HL-60 (cell line): ENCODE data around the gene SUGT1.

Source experiments
- POLR2AphosphoS5 ChIP-seq: IDR thresholded peaks from 2 replicates; pipeline ENCODE4 v1.6.1; 2012; ENCODE audit warnings: low read depth
- TF ChIP-seq, protein P1 (sequence below): IDR thresholded peaks from one replicate; pipeline ENCODE4 v1.5.1; 2011; ENCODE audit warnings: low read length, control low read depth, inconsistent platforms; ENCODE audit not compliant: insufficient read depth
- TF ChIP-seq, protein P2 (sequence below): IDR thresholded peaks from 2 replicates; pipeline ENCODE4 v1.6.1; 2012; ENCODE audit warnings: low read depth; ENCODE audit not compliant: insufficient replicate concordance

GRCh38 chr13:52650731-52651130, 1.9 kb upstream of the SUGT1 start:
- TF ChIP-seq POLR2AphosphoS5 = no peak
- TF ChIP-seq, protein P1, sequence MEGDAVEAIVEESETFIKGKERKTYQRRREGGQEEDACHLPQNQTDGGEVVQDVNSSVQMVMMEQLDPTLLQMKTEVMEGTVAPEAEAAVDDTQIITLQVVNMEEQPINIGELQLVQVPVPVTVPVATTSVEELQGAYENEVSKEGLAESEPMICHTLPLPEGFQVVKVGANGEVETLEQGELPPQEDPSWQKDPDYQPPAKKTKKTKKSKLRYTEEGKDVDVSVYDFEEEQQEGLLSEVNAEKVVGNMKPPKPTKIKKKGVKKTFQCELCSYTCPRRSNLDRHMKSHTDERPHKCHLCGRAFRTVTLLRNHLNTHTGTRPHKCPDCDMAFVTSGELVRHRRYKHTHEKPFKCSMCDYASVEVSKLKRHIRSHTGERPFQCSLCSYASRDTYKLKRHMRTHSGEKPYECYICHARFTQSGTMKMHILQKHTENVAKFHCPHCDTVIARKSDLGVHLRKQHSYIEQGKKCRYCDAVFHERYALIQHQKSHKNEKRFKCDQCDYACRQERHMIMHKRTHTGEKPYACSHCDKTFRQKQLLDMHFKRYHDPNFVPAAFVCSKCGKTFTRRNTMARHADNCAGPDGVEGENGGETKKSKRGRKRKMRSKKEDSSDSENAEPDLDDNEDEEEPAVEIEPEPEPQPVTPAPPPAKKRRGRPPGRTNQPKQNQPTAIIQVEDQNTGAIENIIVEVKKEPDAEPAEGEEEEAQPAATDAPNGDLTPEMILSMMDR = no peak
- TF ChIP-seq, protein P2, sequence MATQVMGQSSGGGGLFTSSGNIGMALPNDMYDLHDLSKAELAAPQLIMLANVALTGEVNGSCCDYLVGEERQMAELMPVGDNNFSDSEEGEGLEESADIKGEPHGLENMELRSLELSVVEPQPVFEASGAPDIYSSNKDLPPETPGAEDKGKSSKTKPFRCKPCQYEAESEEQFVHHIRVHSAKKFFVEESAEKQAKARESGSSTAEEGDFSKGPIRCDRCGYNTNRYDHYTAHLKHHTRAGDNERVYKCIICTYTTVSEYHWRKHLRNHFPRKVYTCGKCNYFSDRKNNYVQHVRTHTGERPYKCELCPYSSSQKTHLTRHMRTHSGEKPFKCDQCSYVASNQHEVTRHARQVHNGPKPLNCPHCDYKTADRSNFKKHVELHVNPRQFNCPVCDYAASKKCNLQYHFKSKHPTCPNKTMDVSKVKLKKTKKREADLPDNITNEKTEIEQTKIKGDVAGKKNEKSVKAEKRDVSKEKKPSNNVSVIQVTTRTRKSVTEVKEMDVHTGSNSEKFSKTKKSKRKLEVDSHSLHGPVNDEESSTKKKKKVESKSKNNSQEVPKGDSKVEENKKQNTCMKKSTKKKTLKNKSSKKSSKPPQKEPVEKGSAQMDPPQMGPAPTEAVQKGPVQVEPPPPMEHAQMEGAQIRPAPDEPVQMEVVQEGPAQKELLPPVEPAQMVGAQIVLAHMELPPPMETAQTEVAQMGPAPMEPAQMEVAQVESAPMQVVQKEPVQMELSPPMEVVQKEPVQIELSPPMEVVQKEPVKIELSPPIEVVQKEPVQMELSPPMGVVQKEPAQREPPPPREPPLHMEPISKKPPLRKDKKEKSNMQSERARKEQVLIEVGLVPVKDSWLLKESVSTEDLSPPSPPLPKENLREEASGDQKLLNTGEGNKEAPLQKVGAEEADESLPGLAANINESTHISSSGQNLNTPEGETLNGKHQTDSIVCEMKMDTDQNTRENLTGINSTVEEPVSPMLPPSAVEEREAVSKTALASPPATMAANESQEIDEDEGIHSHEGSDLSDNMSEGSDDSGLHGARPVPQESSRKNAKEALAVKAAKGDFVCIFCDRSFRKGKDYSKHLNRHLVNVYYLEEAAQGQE = no peak
